HepG2 (cell line): ENCODE data around the gene TBC1D22A. TPM values are rescaled to one million over a fixed set of nuclear protein-coding genes. Genes with fewer than 3 reads are reported as not detected.

Experiments
- ATAC-seq: fragments of 200-7000 bp; cut with Tn5 transposase; 3 replicates; pipeline ENCODE4 v1.9.1; 2020; ENCODE audit warnings: mild to moderate bottlenecking, moderate library complexity
- BruUV-seq: library from RNA; stranded (reverse); fragments of 400-500 nt; replicated peaks from 2 replicates; lab custom pipeline; 2021; lab: Mats Ljungman, UMichigan
- CTCF ChIA-PET: fragments of 300-600 bp; formaldehyde crosslinking; extraction: SDS; loops from one replicate; lab custom pipeline; 2021; ENCODE audit warnings: low total read pairs, inconsistent platforms, low intra/inter-chr PET ratio; lab: Yijun Ruan, JAX
- POLR2A ChIA-PET: fragments of 350-600 bp; sonication (Branson Sonifier 250); formaldehyde crosslinking; loops from one replicate; lab custom pipeline; 2020; ENCODE audit warnings: antibody characterized with exemption, inconsistent platforms; lab: Yijun Ruan, JAX
- DNase-seq: peaks from one replicate; pipeline ENCODE4 v3.0.0-alpha.2; 2015; ENCODE audit warnings: low spot score
- FAIRE-seq: peaks from 3 replicates; lab custom pipeline; 2011; peaks lifted over from hg19 to GRCh38; lab: Jason Lieb, UNC
- H2AFZ ChIP-seq: one replicate; pipeline ENCODE4 v1.6.1; 2011; ENCODE audit warnings: low read length, inconsistent platforms
- H3K27ac ChIP-seq: fragments of 300-600 bp; 3 replicates; pipeline ENCODE4 v1.8.0; 2011; ENCODE audit warnings: mixed run types, mild to moderate bottlenecking, mixed read lengths, low read length, inconsistent platforms; ENCODE audit not compliant: insufficient read depth; ENCODE audit errors: extremely low read length
- H3K27me3 ChIP-seq, 2 experiments: fragments of 200-600 bp in 1 of 2; 2 replicates in 1 of 2; 3 replicates in 1 of 2; pipeline versions ENCODE4 v1.6.0 to v1.8.0; 2011; ENCODE audit warnings: low read length in 2 of 2, mild to moderate bottlenecking in 2 of 2, moderate library complexity in 2 of 2, inconsistent platforms in 1 of 2; ENCODE audit not compliant: insufficient read depth in 2 of 2, control insufficient read depth in 1 of 2
- H3K36me3 ChIP-seq, 2 experiments: fragments of 200-600 bp in 1 of 2; replicated peaks in 1 of 2; 2 replicates in 1 of 2; 3 replicates in 1 of 2; pipeline versions ENCODE4 v1.5.1 to v1.8.0; 2011; ENCODE audit warnings: low read length in 2 of 2, inconsistent platforms in 1 of 2; ENCODE audit not compliant: insufficient read depth in 2 of 2, control insufficient read depth in 1 of 2
- H3K4me1 ChIP-seq: 2 replicates; pipeline ENCODE4 v1.5.1; 2012; ENCODE audit warnings: low read length, inconsistent platforms; ENCODE audit not compliant: insufficient read depth
- H3K4me2 ChIP-seq: 2 replicates; pipeline ENCODE4 v1.6.0; 2011; ENCODE audit warnings: low read depth, low read length, inconsistent platforms
- H3K4me3 ChIP-seq, 3 experiments: fragments of 200-600 bp in 1 of 3; sonication (generic), shearing (Covaris generic) in 1 of 3; replicated peaks in 1 of 3; 2 replicates each; pipeline ENCODE4 v1.5.1; 2011 to 2016; ENCODE audit warnings: low read length in 3 of 3, inconsistent platforms in 2 of 3, low read depth in 2 of 3, mild to moderate bottlenecking in 2 of 3, control low read depth in 1 of 3, mixed read lengths in 1 of 3; ENCODE audit not compliant: insufficient read depth in 1 of 3
- H3K79me2 ChIP-seq: one replicate; pipeline ENCODE4 v1.6.1; 2011; ENCODE audit warnings: low read length, inconsistent platforms; ENCODE audit not compliant: insufficient read depth
- H3K9ac ChIP-seq: 2 replicates; pipeline ENCODE4 v1.6.0; 2011; ENCODE audit warnings: mild to moderate bottlenecking, low read depth, low read length, inconsistent platforms; ENCODE audit not compliant: insufficient read depth
- H3K9me3 ChIP-seq: 2 replicates; pipeline ENCODE4 v1.5.1; 2012; ENCODE audit warnings: mild to moderate bottlenecking, low read length
- H4K20me1 ChIP-seq: 2 replicates; pipeline ENCODE4 v1.6.0; 2011; ENCODE audit warnings: inconsistent platforms, mild to moderate bottlenecking, low read length, moderate library complexity; ENCODE audit not compliant: insufficient read depth
- DRAP1 ChIP-seq: IDR thresholded peaks from 2 replicates; pipeline ENCODE4 v1.6.1; 2016; ENCODE audit warnings: missing genetic modification reagents, missing compliant biosample characterization
- ETV5 ChIP-seq: IDR thresholded peaks from 2 replicates; pipeline ENCODE4 v1.6.1; 2018; ENCODE audit warnings: missing biosample characterization, missing genetic modification reagents, inconsistent platforms, borderline replicate concordance
- RAD51 ChIP-seq: fragments of 450-650 bp; IDR thresholded peaks from 2 replicates; pipeline ENCODE4 v1.6.1; 2016; ENCODE audit warnings: borderline replicate concordance
- SNAPC4 ChIP-seq: sonication (generic); formaldehyde crosslinking; IDR thresholded peaks from 2 replicates; pipeline ENCODE4 v1.4.0; 2020; ENCODE audit warnings: mild to moderate bottlenecking, missing genetic modification reagents
- ZMYM2 ChIP-seq: sonication (generic); formaldehyde crosslinking; IDR thresholded peaks from 2 replicates; pipeline ENCODE4 v1.8.0; 2022; ENCODE audit warnings: mild to moderate bottlenecking, missing genetic modification reagents
- ZNF510 ChIP-seq: sonication (generic); formaldehyde crosslinking; IDR thresholded peaks from 2 replicates; pipeline ENCODE4 v1.4.0; 2020; ENCODE audit warnings: low read depth, mild to moderate bottlenecking, missing genetic modification reagents
- ZNF687 ChIP-seq: sonication (generic); formaldehyde crosslinking; IDR thresholded peaks from 2 replicates; pipeline ENCODE4 v1.5.1; 2020; ENCODE audit warnings: mild to moderate bottlenecking, missing genetic modification reagents, moderate library complexity
- WGBS: methylation state at CpG from one replicate; pipeline ENCODE4 v1.1.6; 2017; ENCODE audit warnings: low lambda C conversion rate; 5-methylcytosine and 5-hydroxymethylcytosine counted together
- in situ Hi-C: cut with HindIII; loops from 2 replicates; pipeline ENCODE4 v1.10.0; 2017; ENCODE audit warnings: low pct_unique_long_range_greater_than_20kb; ENCODE audit not compliant: extremely low pct_ligation_motif_present
- intact Hi-C: fragments of 100-400 bp; cut with micrococcal nuclease; formaldehyde crosslinking; loops from one replicate; pipeline ENCODE4 v1.10.0; 2022; ENCODE audit not compliant: unreplicated experiment
- polyA plus RNA-seq, 8 experiments: library from polyadenylated mRNA; depleted of rRNA in 3 of 8; stranded (reverse) in 7 of 8; unstranded in 1 of 8; fragments of >200 nt; fragmentation: Illumina TruSeq in 4 of 8; extraction: Trizol in 4 of 8; gene quantifications; 2 replicates each; pipeline versions ENCODE4 v1.2.1 to v1.2.3, GENCODE V29; 2011 to 2016; ENCODE audit warnings: low read depth in 4 of 8, missing spikeins in 1 of 8, mixed read lengths in 1 of 8; ENCODE audit not compliant: insufficient read depth in 1 of 8
- total RNA-seq, 5 experiments: library from RNA; depleted of rRNA; stranded (reverse); fragments of >200 nt; fragmentation: Illumina TruSeq; extraction: Trizol; gene quantifications; 2 replicates each; pipeline ENCODE4 v1.2.3, GENCODE V29; 2016; ENCODE audit warnings: low read depth in 1 of 5

Gene TBC1D22A
- total and polyA plus RNA-seq, 2 of the 13 experiments (the other 11 are each of a cell fraction or from before 2014, with no cell fraction given) = 17.3 to 18.0 TPM

- CTCF ChIA-PET = no interaction called here
- H3K9me3 ChIP-seq = peaks cover 12% of the 10 kb centered on the region
- H2AFZ ChIP-seq = no peak overlapping the region
- DNase-seq (no peak), FAIRE-seq (no peak), ATAC-seq (no peak)
- no peaks in the 10 kb centered on the region for H4K20me1 ChIP-seq
- in situ Hi-C loops (no loop called here), intact Hi-C loops (no loop called here)
- no peaks in the 10 kb centered on the region for H3K27me3 ChIP-seq
- no TSS peak for BruUV-seq
- H3K4me2 ChIP-seq = no peak overlapping the region
- peaks cover 6% of the 10 kb centered on the region for H3K79me2 ChIP-seq
- no peak overlapping the region for H3K9ac ChIP-seq
- TF ChIP-seq ZNF687 (CRISPR knock-in tag) (peak; percentile 21; the same call in 1 of the 2 replicates), ZNF510 (CRISPR knock-in tag) (no peak)
- peaks cover 4 to 5% of the 10 kb centered on the region in 2 experiments; a peak in 3 of 5 replicates for H3K36me3 ChIP-seq
- WGBS = 92% methylated on average over 5 of the region's 5 CpGs
- POLR2A ChIA-PET = no interaction called here
- peak overlapping the region; percentile 67 for H3K27ac ChIP-seq
- H3K4me1 ChIP-seq = peaks cover 43% of the 10 kb centered on the region
- H3K4me3 ChIP-seq = no peak overlapping the region
Measured at GRCh38 chr22:46869329-46869728, 106.9 kb downstream of the TBC1D22A start.

- ATAC-seq (peak; percentile 77), DNase-seq (peak; percentile 24), FAIRE-seq (peak; percentile 84)
- H3K9ac ChIP-seq = no peak overlapping the region
- H3K79me2 ChIP-seq = peaks cover 2% of the 10 kb centered on the region
- H3K4me2 ChIP-seq = peak overlapping the region; percentile 45
- H4K20me1 ChIP-seq = no peaks in the 10 kb centered on the region
- H3K27ac ChIP-seq = peak overlapping the region; percentile 67
- H3K4me1 ChIP-seq = peaks cover 36% of the 10 kb centered on the region
- H3K36me3 ChIP-seq = peaks cover 4 to 5% of the 10 kb centered on the region in 2 experiments; a peak in 3 of 5 replicates
- H2AFZ ChIP-seq = no peak overlapping the region
- peaks cover 12% of the 10 kb centered on the region for H3K9me3 ChIP-seq
- intact Hi-C loops = no loop called here
- no peaks in the 10 kb centered on the region for H3K27me3 ChIP-seq
- H3K4me3 ChIP-seq = no peak overlapping the region
- ChIA-PET POLR2A (no interaction called here), CTCF (no interaction called here)
- 71% methylated on average over 1 of the region's 1 CpG for WGBS
- no TSS peak for BruUV-seq
- in situ Hi-C loops = no loop called here
- no peak for TF ChIP-seq SNAPC4 (CRISPR knock-in tag)
- TF ChIP-seq RAD51 = no peak
- 0 out of 2 replicates have a peak, but pooled peaks have one; percentile 29 for TF ChIP-seq ZMYM2
- TF ChIP-seq ETV5 (CRISPR knock-in tag) = 0 out of 2 replicates have a peak, but pooled peaks have one; percentile 24
- 0 out of 2 replicates have a peak, but pooled peaks have one; percentile 24 for TF ChIP-seq DRAP1 (CRISPR knock-in tag)
Measured at GRCh38 chr22:46869831-46870441, 107.5 kb downstream of the TBC1D22A start.
